Measurements from ENCODE around the gene IYD. TPM values are rescaled to one million over a fixed set of nuclear protein-coding genes. Genes with fewer than 3 reads are reported as not detected.
"Not testable (repeated sequence)": the region's sequence is repeated elsewhere in the genome, so short reads cannot be mapped to it uniquely, and the experiment has no call there.

IYD gene
- total RNA-seq, 1 donor: not detected

DNA sequence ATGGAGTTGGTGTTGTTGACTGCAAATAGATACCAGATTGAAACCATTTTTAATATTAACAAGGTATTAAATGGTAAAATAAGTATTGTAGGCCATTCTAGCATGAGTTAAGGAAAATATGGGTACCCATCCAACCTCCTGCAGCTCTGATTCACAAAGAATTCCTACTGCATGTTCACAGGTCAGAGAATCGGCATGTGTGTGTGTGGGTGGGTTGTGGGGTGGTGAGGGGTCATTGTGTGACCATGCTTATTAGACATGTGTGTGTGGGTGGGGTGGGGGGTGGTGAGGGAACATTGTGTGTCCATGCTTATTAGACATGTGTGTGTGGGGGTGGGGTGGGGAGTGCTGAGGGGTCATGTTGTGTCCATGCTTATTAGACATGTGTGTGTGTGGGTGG lies 3.2 kb downstream of the IYD start:
- Histone ChIP-seq H3K4me2 (ENCODE audit: insufficient read depth, low read length) (no peak overlapping the region), H4K20me1 (ENCODE audit: insufficient read depth, low read length) (no peaks in the 10 kb centered on the region), H3K4me1 (ENCODE audit: insufficient read depth, low read length) (peaks cover 26% of the 10 kb centered on the region), H3K36me3 (ENCODE audit: insufficient read depth, low read length) (no peaks in the 10 kb centered on the region), H3K4me3 (ENCODE audit: insufficient read depth, low read length) (no peak overlapping the region), H2AFZ (ENCODE audit: low read length) (no peak overlapping the region), H3K9me3 (ENCODE audit: low read depth, low read length) (no peaks in the 10 kb centered on the region), H3K79me2 (ENCODE audit: insufficient read depth, low read length) (no peaks in the 10 kb centered on the region), H3K27ac (ENCODE audit: low read depth, low read length) (no peak overlapping the region), H3K27me3 (ENCODE audit: insufficient read depth, low read length) (no peaks in the 10 kb centered on the region)
- no peak for DNase-seq (ENCODE audit: insufficient read length, low spot score, missing footprints)
- TF ChIP-seq, protein P1, sequence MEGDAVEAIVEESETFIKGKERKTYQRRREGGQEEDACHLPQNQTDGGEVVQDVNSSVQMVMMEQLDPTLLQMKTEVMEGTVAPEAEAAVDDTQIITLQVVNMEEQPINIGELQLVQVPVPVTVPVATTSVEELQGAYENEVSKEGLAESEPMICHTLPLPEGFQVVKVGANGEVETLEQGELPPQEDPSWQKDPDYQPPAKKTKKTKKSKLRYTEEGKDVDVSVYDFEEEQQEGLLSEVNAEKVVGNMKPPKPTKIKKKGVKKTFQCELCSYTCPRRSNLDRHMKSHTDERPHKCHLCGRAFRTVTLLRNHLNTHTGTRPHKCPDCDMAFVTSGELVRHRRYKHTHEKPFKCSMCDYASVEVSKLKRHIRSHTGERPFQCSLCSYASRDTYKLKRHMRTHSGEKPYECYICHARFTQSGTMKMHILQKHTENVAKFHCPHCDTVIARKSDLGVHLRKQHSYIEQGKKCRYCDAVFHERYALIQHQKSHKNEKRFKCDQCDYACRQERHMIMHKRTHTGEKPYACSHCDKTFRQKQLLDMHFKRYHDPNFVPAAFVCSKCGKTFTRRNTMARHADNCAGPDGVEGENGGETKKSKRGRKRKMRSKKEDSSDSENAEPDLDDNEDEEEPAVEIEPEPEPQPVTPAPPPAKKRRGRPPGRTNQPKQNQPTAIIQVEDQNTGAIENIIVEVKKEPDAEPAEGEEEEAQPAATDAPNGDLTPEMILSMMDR (IDR thresholded peaks at IDR 0.05; ENCODE audit: extremely low read depth, low read depth, low read length): no peak

DNA sequence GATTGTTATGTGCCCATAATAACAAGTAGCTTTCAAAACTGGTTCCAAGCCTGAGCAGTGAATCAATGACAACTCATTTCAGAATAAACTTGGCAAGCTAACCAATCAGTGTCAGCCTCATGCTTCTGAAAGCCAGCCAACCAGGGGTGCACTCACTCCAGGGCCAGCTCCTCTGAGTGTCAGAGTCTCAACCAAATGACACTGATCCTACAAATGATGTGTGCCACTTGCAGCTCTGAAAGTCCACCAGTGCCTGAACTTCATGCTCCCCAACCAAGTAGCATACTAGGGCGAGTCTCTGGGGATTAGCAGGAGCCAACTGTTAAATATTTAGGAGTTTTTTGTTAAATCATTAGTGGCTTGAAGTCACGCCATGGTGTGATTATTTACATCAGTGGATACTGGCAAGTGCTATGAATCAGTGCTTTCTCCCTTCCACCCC lies 4.5 kb downstream of the IYD start:
- Histone ChIP-seq H3K79me2 (ENCODE audit: insufficient read depth, low read length) (no peaks in the 10 kb centered on the region), H3K4me3 (ENCODE audit: insufficient read depth, low read length) (peak overlapping the region; percentile 20), H3K27me3 (ENCODE audit: insufficient read depth, low read length) (no peaks in the 10 kb centered on the region), H3K4me2 (ENCODE audit: insufficient read depth, low read length) (peak overlapping the region; percentile 65), H2AFZ (ENCODE audit: low read length) (no peak overlapping the region), H4K20me1 (ENCODE audit: insufficient read depth, low read length) (no peaks in the 10 kb centered on the region), H3K9me3 (ENCODE audit: low read depth, low read length) (no peaks in the 10 kb centered on the region), H3K36me3 (ENCODE audit: insufficient read depth, low read length) (no peaks in the 10 kb centered on the region), H3K27ac (ENCODE audit: low read depth, low read length) (peak overlapping the region; percentile 82), H3K4me1 (ENCODE audit: insufficient read depth, low read length) (peaks cover 31% of the 10 kb centered on the region)
- TF ChIP-seq, protein P1 (IDR thresholded peaks at IDR 0.05; ENCODE audit: extremely low read depth, low read depth, low read length): no peak
- peak; percentile 44 for DNase-seq (ENCODE audit: insufficient read length, low spot score, missing footprints)

DNA sequence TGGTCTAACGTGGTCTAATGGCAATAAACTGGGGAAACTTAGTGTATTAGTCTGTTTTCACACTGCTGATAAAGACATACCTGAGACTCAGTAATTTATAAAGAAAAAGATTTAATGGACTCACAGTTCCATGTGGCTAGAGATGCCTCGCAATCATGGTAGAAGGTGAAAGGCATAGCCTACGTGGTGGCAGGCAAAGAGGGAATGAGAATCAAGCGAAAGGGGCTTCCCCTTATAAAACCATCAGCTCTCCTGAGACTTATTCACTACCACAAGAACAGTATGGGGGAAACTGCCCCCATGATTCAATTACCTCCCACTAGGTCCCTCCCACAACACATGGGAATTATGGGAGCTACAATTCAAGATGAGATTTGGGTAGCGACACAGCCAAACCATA lies 5.5 kb downstream of the IYD start:
- not testable (repeated sequence) for DNase-seq (ENCODE audit: insufficient read length, low spot score, missing footprints); H3K4me2 ChIP-seq (ENCODE audit: insufficient read depth, low read length)

DNA sequence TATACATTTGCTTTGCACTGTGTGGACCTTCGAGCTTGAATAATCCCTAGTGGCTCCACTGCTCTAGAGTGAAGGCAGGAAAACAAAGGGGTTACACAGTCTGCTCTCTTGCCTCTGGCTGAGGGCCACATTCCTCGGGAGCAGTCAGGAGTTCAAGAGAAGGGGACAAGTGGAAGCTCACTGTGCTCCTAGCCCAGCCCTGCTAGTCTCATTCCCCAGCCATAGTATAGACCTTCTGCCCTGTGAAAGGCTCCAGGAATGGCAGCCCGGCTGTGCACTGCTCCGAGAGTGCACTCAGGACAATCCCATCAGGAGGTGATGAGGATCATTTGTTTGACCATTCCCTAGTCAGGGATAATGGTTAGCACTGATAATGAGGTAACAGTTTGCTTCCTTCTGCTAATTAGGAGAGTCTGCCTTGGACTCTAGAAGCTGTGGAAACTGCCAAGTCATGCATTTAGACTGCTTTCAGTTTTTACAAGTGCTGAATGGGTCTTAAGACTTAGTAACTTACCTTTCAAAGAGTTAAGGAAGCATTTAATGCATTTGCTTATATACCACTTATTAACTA lies 8.5 kb downstream of the IYD start:
- TF ChIP-seq, protein P1 (IDR thresholded peaks at IDR 0.05; ENCODE audit: extremely low read depth, low read depth, low read length): no peak
- no peaks in the 10 kb centered on the region for H3K9me3 ChIP-seq (ENCODE audit: low read depth, low read length)
- H3K27ac ChIP-seq (ENCODE audit: low read depth, low read length): no peak overlapping the region
- no peak for DNase-seq (ENCODE audit: insufficient read length, low spot score, missing footprints)
- peak overlapping the region; percentile 4 for H3K4me2 ChIP-seq (ENCODE audit: insufficient read depth, low read length)
- no peak overlapping the region for H2AFZ ChIP-seq (ENCODE audit: low read length)
- peaks cover 31% of the 10 kb centered on the region for H3K4me1 ChIP-seq (ENCODE audit: insufficient read depth, low read length)
- H3K4me3 ChIP-seq (ENCODE audit: insufficient read depth, low read length): no peak overlapping the region
- no peaks in the 10 kb centered on the region for H3K27me3 ChIP-seq (ENCODE audit: insufficient read depth, low read length)
- no peaks in the 10 kb centered on the region for H4K20me1 ChIP-seq (ENCODE audit: insufficient read depth, low read length)
- no peaks in the 10 kb centered on the region for H3K36me3 ChIP-seq (ENCODE audit: insufficient read depth, low read length)
- H3K79me2 ChIP-seq (ENCODE audit: insufficient read depth, low read length): no peaks in the 10 kb centered on the region

More for the DNA sequence above, 5.5 kb downstream of the IYD start:
- Histone ChIP-seq H3K4me1 (ENCODE audit: insufficient read depth, low read length) (peaks cover 31% of the 10 kb centered on the region), H3K27ac (ENCODE audit: low read depth, low read length) (peak overlapping the region; percentile 82)
- H3K27me3 ChIP-seq (ENCODE audit: insufficient read depth, low read length); H2AFZ ChIP-seq (ENCODE audit: low read length); H3K36me3 ChIP-seq (ENCODE audit: insufficient read depth, low read length); H3K4me3 ChIP-seq (ENCODE audit: insufficient read depth, low read length); H3K9me3 ChIP-seq (ENCODE audit: low read depth, low read length); H3K79me2 ChIP-seq (ENCODE audit: insufficient read depth, low read length); H4K20me1 ChIP-seq (ENCODE audit: insufficient read depth, low read length): not testable (repeated sequence)

All from osteoblast (primary cell).